Measurements from ENCODE around the gene PCNT.

PCNT gene

DNA sequence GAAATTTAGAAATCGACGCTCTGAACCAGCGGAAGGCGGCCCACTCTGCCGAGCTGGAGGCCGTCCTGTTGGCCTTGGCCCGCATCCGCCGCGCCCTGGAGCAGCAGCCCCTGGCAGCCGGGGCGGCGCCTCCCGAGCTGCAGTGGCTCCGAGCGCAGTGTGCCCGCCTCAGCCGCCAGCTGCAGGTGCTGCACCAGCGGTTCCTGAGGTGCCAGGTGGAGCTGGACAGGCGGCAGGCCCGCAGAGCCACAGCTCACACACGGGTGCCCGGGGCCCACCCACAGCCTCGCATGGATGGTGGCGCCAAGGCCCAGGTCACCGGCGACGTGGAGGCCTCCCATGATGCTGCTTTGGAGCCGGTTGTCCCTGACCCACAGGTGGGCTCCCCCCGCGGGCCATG lies 87.7 kb downstream of the PCNT start:
- no peak for DNase-seq
- intact Hi-C loops (cut with DNase I) = no loop called here

DNA sequence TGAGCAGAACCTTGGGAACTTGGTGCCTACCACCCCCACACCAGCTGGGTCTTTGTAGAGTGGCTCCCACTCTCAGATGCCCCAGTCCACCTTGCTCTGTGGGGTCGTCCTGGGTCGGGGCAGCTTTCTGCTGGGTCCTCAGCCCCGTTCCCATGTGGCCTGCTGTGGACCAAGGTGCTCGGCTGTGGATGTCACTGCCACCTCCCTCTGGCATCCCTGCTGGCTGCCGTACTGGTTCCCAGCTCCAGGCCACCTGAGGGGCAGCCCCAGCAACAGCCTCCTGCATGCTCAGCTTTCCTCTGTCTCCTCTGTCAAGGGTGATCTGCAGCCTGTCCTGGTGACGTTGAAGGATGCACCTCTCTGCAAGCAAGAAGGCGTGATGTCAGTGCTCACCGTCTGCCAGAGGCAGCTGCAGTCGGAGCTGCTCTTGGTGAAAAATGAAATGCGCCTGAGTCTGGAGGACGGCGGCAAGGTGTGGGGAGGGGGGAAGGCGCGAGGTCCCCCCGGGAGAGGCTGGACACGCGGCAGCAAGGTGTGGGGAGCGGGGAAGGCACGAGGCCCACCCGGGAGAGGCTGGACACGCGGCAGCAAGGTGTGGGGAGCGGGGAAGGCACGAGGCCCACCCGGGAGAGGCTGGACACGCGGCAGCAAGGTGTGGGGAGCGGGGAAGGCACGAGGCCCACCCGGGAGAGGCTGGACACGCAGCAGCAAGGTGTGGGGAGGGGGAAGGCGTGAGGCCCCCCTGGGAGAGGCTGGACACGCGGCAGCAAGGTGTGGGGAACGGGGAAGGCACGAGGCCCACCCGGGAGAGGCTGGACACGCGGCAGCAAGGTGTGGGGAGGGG lies 88.8 kb downstream of the PCNT start:
- no peak for DNase-seq
- intact Hi-C loops (cut with DNase I) = no loop called here

DNA sequence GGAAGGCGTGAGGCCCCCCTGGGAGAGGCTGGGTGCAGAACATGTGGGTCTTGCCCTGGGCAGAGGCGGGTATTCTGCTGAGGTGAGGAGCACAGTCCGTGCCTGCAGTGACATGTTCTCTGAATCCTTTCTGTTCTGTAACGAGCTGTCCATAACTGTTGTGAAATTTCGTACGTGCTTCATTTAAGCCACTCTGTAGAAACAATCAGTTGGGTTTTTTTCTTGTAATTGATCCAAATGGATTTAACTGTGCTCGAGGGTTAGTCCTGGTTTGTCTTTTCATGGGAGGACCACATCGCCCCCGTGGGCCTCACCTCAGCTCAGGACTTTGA lies 89.4 kb downstream of the PCNT start:
- intact Hi-C loops (cut with DNase I) = no loop called here
- no peak for DNase-seq

DNA sequence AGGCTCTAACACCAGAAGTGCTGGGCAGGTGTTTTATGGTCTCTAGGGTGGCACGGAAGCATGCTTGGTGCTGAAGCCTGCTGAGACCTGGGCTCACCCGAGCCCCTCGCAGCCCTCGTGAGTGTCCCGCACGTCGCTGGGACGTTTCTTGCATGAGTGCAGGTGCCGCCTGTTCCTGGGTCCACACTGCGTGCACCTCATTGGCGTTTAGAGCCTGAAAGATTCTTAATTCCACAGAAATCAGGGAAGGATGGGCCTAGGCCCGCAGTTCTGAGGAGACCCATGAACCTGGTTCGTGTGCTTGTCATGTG lies 91.0 kb downstream of the PCNT start:
- DNase-seq = no peak
- intact Hi-C loops (cut with DNase I) = no loop called here

DNA sequence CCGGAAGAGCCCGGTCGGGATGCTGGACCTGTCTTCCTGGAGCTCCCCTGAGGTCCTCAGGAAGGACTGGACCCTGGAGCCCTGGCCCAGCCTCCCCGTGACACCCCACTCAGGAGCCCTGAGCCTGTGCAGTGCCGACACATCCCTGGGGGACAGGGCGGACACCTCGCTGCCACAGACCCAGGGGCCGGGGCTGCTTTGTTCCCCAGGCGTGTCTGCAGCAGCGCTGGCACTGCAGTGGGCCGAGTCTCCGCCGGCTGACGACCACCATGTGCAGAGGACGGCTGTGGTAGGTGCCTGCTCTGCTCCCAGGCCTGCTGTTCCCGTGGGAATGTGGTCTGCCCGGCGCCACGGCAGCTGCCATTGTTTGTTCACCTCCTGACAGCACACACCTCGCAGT lies 92.6 kb downstream of the PCNT start:
- intact Hi-C loops (cut with DNase I) = no loop called here
- no peak for DNase-seq

DNA sequence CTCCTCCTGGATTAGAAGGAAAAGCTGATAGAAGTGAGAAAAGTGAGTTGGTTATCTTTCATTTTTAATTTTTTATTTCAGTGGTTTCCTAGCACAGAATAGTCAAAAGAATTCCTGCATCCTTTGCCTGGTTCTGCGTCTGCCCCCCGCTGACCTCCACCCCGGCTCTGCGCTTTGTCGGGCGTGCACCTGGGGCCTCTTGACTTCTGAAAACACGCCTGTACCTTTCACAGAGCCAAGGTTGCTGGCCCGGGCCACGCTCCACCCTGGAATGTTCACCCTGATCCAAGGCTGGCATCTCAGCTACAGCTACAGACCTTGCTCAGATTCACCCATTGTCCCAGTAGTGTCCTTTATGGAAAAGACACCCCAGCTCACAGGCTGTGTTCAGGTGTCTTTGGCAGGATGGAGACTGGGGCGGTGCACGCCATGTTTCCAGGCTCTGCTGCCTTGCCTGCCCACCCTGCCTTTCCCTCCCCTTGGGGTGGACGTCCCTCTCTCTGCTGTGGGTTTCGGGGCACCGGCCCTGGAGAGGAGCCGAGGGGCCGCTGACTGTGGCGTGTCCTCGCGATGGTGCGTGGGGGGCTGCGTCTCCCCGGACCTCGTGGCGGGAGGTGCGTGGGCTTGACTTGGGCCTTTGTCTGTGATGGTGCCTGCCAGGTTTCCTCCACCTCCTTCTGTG lies 94.5 kb downstream of the PCNT start:
- DNase-seq = no peak
- intact Hi-C loops (cut with DNase I) = no loop called here

DNA sequence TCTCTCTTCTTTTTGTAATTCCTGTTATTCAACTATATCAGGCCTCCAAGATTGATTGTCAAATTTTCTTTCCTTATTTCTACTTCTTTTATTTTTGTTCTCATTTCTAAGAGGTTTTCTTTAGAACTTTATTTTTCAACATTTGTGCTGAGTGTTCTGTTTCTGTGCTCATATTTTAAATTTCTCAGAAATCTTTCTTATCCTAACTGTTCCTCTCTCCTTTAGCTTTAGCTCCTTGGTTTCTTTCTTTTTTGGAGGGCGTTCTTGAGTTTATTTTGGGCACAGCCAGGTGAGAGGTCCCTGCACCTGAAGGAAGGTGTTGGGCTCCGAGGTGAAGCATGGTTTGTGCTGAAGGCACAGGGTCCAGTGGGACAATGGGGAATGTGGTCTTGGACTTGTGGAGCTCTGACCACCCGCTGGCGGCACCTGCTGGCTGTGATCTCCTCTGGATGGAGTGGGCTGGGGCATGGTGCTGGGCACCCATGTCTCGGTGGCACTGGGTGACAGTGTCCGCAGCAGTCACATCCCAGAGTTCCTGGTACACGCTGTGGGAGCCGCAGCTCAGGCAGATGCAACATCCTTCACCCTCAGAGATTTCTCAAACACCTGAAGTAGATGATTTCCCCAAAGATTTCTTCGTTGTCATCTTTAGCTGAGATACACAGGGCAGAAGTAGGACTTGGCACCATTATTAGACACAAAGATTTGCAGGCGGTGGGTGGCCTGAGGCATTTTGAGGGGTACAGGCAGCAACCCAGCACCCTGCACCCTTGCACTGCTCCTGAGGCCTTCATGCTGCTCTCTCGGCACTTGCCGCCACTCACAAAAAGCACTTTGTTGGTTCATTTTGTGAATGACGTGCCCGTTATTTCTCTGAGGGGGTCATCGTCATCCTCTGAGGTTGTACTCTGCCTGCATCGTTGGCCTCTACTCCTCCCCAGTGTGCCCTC lies 96.6 kb downstream of the PCNT start:
- intact Hi-C loops (cut with DNase I) = no loop called here
- no peak for DNase-seq

DNA sequence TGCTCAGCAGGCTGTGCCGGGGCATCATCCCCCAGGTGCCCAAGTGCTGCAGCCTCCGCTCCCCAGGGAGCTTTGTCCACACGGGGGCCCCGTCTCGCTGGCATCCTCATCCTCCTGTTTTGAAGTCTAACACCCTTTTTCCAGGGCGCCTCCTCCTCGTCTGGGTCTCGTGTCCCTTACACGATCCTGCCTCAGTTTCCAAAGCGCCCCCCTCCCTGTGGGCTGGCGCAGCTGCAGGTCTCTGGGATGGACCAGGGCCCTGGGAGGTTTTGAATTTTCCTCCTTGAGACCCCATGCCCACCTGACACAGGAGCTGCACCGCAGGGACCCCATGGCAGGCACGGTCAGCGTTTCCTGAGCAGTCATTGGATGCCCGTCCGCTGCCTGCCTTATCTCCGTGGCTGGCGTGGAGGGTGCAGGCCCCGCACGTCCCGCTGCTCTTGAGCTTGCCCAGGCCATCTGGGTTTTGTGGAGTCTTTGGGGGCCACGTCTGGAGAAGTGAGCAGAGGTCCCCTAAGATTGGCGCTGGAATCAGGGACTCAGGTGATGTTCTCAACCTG lies 97.3 kb downstream of the PCNT start:
- no peak for DNase-seq
- intact Hi-C loops (cut with DNase I) = no loop called here

DNA sequence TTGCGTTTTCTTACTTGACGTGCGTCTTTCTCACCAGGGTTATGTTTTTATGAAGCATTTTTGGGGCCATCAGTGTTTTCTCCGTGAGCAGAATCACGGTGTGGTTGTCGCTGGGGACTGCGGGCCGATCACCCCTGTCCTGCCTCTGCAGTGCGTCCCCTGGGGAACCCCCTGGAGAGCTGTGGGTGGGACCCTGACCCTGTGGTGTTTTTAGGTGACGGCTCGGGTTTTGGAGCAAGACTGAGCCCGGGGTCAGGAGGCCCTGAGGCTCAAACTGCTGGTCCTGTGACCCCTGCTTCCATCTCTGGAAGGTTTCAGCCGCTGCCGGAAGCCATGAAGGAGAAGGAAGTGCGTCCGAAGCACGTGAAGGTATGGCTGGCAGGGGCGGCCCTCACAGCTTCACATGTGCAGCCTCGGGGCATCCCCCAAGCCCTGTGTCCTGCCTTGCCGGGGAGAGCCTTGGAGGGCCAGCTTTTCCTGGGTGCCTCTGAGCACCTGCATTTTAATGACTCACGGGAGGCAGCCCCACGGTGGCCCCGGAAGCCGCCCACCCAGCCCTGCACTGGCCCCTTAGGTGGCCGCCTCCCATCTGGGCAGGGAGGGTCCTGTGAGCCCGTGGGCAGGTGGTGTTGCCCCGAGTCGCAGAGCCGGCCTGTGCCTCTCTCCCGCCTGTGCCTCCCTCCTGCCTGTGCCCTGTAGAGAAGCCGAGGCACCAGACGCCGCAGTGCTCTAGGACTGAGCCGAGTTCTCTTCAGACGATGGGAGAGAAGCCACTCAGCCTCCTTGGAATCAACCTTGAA lies 98.0 kb downstream of the PCNT start:
- no peak for DNase-seq
- intact Hi-C loops (cut with DNase I) = no loop called here

DNA sequence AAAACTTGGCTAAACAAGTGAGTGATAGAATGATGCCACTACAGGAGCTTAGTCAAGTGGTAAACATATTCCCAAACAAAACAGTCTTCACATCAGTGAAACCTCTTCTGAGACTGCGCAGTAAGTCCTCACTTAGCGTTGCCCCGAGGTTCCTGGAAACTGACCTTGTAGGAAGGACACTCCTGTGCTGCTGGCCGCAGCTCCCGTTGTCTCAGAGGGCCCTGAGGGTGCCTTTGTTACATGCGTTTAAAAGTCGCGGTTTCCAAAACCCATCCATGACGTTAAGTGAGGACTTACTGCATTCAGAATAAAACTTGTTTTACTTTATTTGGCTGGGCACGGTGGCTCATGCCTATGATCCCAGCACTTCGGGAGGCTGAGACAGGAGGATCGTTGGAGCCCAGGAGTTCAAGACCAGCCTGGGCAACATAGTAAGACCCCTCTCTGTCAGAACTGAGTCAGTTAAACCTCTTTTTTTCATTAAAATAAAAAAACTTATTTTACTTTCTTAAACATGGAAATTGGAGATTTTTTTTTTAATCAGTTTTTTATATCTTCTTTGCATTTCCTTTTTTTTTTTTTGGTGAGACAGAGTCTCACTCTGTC lies 98.8 kb downstream of the PCNT start:
- no peak for DNase-seq
- intact Hi-C loops (cut with DNase I) = no loop called here

DNA sequence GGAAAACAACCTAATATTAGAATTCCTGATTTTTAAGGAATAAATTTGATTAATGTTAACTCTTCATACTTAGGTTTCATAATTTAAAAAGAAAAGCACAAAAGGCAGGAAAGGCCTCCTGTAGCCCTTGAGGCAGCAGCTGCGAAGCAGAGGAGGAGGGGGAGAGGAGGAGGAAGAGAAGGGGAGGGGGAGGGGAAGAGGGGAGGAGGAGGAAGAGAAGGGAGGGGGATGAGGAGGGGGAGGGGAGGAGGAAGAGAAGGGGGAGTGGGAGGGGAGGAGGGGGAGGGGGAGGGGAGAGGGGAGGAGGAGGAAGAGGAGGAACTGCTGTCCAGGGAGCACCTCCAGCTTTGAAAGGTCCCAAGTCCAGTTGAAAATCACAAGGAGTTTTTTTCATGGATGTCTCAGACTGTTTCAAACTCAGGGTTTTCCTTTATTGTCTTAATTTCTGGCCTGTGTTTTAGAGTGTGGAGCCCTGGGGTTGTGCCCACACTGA lies 99.6 kb downstream of the PCNT start:
- DNase-seq = no peak
- intact Hi-C loops (cut with DNase I) = no loop called here

DNA sequence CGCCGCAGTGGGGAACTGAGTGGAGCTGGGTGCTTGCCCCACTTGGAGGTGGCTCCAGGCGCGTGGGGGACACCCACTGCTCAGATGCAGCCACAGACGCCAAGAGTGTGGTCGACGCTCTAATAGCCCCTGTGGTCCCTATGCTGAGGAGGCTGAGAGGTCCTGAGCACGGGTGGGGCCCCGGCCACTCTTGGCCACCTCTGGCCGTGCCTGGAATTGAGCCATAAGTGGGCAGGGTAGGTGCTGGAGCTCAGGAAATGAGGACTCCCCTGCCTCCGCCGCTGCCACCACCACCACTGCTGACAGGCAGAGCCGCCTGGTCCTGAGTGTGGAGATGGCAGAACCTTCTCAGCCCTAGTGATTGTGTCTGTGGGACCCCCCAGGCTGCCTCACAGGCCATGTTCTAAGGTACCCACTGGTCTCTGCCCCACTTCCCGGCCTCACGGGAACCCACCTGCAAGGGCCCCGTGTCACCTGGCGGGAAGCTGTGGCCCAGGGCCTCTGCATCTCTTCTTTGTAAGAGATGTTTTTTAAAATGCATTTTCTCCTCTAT lies 100.2 kb downstream of the PCNT start:
- peak in 1 of 42 donors; percentile 28 for DNase-seq
- intact Hi-C loops (cut with DNase I) = no loop called here

DNA sequence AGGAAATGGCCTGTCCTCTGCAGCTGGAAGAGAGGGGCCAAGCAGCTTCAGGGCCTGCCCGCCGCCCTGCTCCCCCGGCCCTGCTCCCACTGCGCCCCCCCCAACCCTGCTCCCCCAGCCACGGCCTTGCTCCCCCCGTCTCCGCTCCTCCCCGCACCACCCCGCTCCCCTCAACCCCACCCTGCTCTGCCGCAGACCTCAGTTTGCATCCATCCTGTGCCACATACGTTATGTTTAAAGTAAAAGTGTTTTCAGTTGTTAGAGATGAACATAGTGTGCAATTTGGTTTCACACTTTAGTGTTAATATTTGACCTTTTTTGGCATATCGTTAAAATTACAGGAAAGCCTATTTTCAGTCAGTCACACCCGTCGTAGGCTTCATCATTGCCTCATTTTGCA lies 100.7 kb downstream of the PCNT start:
- no peak for DNase-seq
- intact Hi-C loops (cut with DNase I) = no loop called here

DNA sequence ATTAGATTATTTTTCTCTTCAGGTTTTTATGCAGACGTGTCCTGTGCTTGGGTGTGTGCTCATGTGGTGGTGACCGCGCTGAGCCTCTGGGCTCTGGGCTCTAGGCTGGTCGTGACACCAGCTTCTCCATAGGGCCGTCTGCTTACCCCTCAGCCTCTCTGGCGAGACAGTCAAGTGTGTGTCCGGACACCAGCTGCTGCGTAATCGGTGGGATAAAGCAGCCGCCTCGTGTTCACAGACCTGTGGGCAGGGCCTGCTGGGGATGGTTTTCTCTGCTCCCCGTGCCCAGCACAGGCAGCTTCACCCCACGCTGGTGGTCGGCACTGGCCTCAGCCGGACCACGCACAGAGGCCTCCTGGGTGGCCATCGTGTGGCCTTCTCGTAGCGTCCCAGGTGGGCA lies 101.1 kb downstream of the PCNT start:
- intact Hi-C loops (cut with DNase I) = no loop called here
- no peak for DNase-seq

DNA sequence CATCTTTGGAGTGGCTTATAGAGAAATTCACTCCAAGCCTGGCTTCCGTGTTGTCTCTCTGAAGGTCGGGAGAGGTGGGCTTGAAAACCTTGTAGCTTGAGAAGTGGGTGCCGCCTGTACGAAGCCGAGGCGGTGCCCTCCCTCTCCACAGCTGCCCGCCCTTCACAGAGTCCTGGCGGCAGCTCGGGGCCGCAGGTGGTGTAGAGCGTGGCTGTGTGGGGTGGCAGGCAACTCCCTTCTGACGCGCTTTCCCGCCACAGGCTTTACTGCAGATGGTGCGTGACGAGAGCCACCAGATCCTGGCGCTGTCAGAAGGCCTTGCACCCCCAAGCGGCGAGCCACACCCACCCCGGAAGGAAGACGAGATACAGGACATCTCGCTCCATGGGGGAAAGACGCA lies 101.6 kb downstream of the PCNT start:
- intact Hi-C loops (cut with DNase I) = no loop called here
- DNase-seq = peak in 1 of 42 donors; percentile 28

DNA sequence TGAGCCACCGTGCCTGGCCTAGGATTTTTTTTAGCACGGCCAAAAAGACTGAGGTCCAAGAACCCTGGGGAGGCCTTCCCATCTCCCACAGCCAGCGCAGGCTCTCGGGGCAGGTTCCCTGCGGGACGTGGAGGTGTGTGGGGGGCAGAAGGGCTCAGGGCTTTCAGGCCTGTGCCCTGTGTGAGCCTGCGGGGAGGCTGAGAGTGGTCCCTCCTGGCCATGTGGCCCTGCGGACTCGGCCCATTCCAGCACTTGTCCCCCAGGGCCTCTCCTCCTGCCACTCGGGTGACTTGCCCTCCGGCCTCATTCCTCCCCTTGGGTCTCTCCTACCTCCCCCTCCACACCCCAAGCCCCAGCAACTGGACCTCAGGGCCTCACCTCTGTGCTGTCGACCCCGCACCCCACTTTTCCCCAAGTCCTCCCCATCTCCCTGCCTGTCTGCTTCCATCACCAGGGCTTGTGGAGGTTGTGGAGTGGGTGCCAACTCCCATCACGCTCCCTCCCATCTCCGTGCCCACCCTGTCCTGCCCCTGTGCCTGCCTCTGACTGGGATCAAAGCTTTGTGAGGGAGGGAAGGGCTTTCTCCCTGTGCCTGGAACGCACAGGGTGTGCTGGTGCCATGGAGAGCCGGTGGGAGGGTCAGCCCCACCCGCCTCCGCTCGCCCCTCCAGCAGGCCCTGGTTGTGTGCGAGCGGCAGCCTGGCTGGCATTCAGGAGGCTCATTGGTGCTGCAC lies 102.5 kb downstream of the PCNT start:
- no peak for DNase-seq
- intact Hi-C loops (cut with DNase I) = no loop called here

DNA sequence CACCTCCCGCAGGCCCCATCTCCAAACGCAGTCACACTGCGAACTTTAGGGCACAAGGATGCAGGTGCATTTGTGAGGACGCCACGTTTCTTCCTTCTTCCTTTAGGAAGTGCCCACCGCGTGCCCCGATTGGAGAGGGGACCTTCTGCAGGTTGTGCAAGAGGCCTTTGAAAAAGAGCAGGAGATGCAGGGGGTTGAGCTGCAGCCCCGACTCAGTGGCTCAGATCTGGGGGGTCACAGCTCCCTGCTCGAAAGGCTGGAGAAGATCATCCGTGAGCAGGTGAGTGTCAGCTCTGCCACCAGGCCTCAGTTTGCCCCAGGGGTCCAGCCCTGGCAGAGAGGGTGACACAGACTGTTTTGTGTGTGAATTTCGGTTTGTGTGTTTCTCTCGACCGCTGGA lies 103.6 kb downstream of the PCNT start:
- intact Hi-C loops (cut with DNase I) = no loop called here
- no peak for DNase-seq
